ENCODE results near the gene CD44. TPM values are rescaled to one million over a fixed set of nuclear protein-coding genes. Genes with fewer than 3 reads are reported as not detected.

Gene CD44
- total and polyA plus RNA-seq, 2 donors (not counting 1 experiment from before 2014, with no cell fraction given): 660 to 980 TPM

DNA sequence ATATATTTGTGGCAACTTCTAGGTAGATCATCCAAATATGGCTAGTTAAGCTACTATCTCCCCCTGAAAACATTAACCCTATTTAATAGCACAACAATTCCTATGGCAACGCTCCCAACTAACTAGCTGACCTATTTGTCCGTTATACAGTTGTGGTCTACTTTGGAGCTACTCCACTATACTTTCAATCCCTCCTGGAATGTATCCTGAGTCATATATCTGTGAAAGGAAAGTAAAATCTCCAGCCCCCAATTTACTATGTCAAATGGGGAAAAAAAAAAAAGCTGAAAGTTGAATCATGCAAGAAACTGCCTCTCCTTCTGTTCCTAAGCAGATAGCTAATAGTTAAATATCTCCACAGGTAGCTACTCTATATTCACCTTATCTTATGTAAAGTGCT lies 128.5 kb downstream of the CD44 start:
- H4K20me1 ChIP-seq (ENCODE audit: control insufficient read depth, extremely low read depth, insufficient read depth, low read length): no peaks in the 10 kb centered on the region
- peak overlapping the region; percentile 68 for H3K4me2 ChIP-seq (ENCODE audit: extremely low read depth, insufficient read depth, low read length)
- no peaks in the 10 kb centered on the region for H3K9me3 ChIP-seq (ENCODE audit: control insufficient read depth, insufficient read depth, low read depth, low read length)
- DNase-seq (ENCODE audit: low read depth in 2 of 2): peak; percentile 82 to 90
- TF ChIP-seq CTCF (conservative IDR thresholded peaks at IDR 0.05 in 1 of 2, IDR thresholded peaks at IDR 0.05 in 1 of 2; ENCODE audit: low read depth in 1 of 2, low read length in 2 of 2): no peak
- TF ChIP-seq EZH2 (IDR thresholded peaks at IDR 0.05; ENCODE audit: low read length, missing control alignments): no peak
- H2AFZ ChIP-seq (ENCODE audit: low read length): no peak overlapping the region
- H3K27me3 ChIP-seq (ENCODE audit: control insufficient read depth, insufficient read depth, low read length): no peaks in the 10 kb centered on the region
- no peaks in the 10 kb centered on the region for H3K36me3 ChIP-seq (ENCODE audit: control insufficient read depth, insufficient read depth, low read length)
- no peak overlapping the region for H3K9ac ChIP-seq (ENCODE audit: insufficient read depth, low read length)
- no peak overlapping the region for H3K4me3 ChIP-seq (replicated peaks in 1 of 4; ENCODE audit: control extremely low read depth in 1 of 4, insufficient read depth in 1 of 4, low read depth in 3 of 4, low read length in 4 of 4)
- no peaks in the 10 kb centered on the region for H3K79me2 ChIP-seq (ENCODE audit: control insufficient read depth, insufficient read depth, low read length)
- peak overlapping the region; percentile 29 for H3K27ac ChIP-seq (ENCODE audit: insufficient read depth, low read length)
- peaks cover 12% of the 10 kb centered on the region for H3K4me1 ChIP-seq (ENCODE audit: control insufficient read depth, extremely low read depth, insufficient read depth, low read length)

- DNase-seq (ENCODE audit: low read depth in 2 of 2): peak in 1 of 2 donors; percentile 51
- H3K36me3 ChIP-seq (ENCODE audit: control insufficient read depth, insufficient read depth, low read length): no peaks in the 10 kb centered on the region
- H3K4me3 ChIP-seq (replicated peaks in 1 of 4; ENCODE audit: control extremely low read depth in 1 of 4, insufficient read depth in 1 of 4, low read depth in 3 of 4, low read length in 4 of 4): no peak overlapping the region
These were observed 131.4 kb downstream of the CD44 start for GRCh38 chr11:35270342-35270741.

DNA sequence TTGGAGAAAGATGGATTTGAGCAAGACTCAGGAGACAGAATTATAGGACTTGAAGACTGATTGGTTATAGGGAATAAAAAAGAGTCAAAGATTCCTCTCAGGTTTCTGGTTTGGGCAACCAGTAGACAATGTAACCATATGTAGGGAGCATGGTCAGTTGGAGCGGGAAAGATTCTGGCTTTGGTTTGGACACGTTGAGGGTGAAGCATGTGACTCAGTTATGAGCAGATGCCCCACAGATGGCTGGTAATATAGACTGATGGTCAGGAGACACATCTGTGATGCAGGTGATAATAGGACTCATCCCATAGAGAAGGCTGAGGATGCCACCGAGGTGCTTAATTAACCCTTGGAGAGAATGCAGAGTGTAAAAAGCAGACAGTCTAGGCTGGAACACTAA lies 132.1 kb downstream of the CD44 start:
- H3K36me3 ChIP-seq (ENCODE audit: control insufficient read depth, insufficient read depth, low read length): no peaks in the 10 kb centered on the region
- no peak for TF ChIP-seq CTCF (conservative IDR thresholded peaks at IDR 0.05 in 1 of 2, IDR thresholded peaks at IDR 0.05 in 1 of 2; ENCODE audit: low read depth in 1 of 2, low read length in 2 of 2)
- no peak for TF ChIP-seq EZH2 (IDR thresholded peaks at IDR 0.05; ENCODE audit: low read length, missing control alignments)
- no peak overlapping the region for H2AFZ ChIP-seq (ENCODE audit: low read length)
- H3K4me2 ChIP-seq (ENCODE audit: extremely low read depth, insufficient read depth, low read length): no peak overlapping the region
- peaks cover 19% of the 10 kb centered on the region for H3K4me1 ChIP-seq (ENCODE audit: control insufficient read depth, extremely low read depth, insufficient read depth, low read length)
- no peaks in the 10 kb centered on the region for H3K79me2 ChIP-seq (ENCODE audit: control insufficient read depth, insufficient read depth, low read length)
- H3K9me3 ChIP-seq (ENCODE audit: control insufficient read depth, insufficient read depth, low read depth, low read length): no peaks in the 10 kb centered on the region
- H3K27me3 ChIP-seq (ENCODE audit: control insufficient read depth, insufficient read depth, low read length): no peaks in the 10 kb centered on the region
- H3K4me3 ChIP-seq (replicated peaks in 1 of 4; ENCODE audit: control extremely low read depth in 1 of 4, insufficient read depth in 1 of 4, low read depth in 3 of 4, low read length in 4 of 4): no peak overlapping the region
- H3K27ac ChIP-seq (ENCODE audit: insufficient read depth, low read length): no peak overlapping the region
- H3K9ac ChIP-seq (ENCODE audit: insufficient read depth, low read length): no peak overlapping the region
- H4K20me1 ChIP-seq (ENCODE audit: control insufficient read depth, extremely low read depth, insufficient read depth, low read length): no peaks in the 10 kb centered on the region
- no peak for DNase-seq (ENCODE audit: low read depth in 2 of 2)

More at GRCh38 chr11:35270342-35270741, 131.4 kb downstream of the CD44 start:
- no peak overlapping the region for H3K4me2 ChIP-seq (ENCODE audit: extremely low read depth, insufficient read depth, low read length)
- no peaks in the 10 kb centered on the region for H3K79me2 ChIP-seq (ENCODE audit: control insufficient read depth, insufficient read depth, low read length)
- H3K27me3 ChIP-seq (ENCODE audit: control insufficient read depth, insufficient read depth, low read length): no peaks in the 10 kb centered on the region
- H3K9ac ChIP-seq (ENCODE audit: insufficient read depth, low read length): no peak overlapping the region
- no peak overlapping the region for H3K27ac ChIP-seq (ENCODE audit: insufficient read depth, low read length)
- TF ChIP-seq EZH2 (IDR thresholded peaks at IDR 0.05; ENCODE audit: low read length, missing control alignments) (no peak), CTCF (conservative IDR thresholded peaks at IDR 0.05 in 1 of 2, IDR thresholded peaks at IDR 0.05 in 1 of 2; ENCODE audit: low read depth in 1 of 2, low read length in 2 of 2) (no peak)
- H3K4me1 ChIP-seq (ENCODE audit: control insufficient read depth, extremely low read depth, insufficient read depth, low read length): peaks cover 15% of the 10 kb centered on the region
- H4K20me1 ChIP-seq (ENCODE audit: control insufficient read depth, extremely low read depth, insufficient read depth, low read length): no peaks in the 10 kb centered on the region
- H3K9me3 ChIP-seq (ENCODE audit: control insufficient read depth, insufficient read depth, low read depth, low read length): no peaks in the 10 kb centered on the region
- no peak overlapping the region for H2AFZ ChIP-seq (ENCODE audit: low read length)
